HTR-8/SVneo (cell line): ENCODE data around the gene GUCY1B1.

Experiments used
- DNase-seq: peaks from one replicate; pipeline ENCODE4 v3.0.0; 2011; ENCODE audit warnings: low spot score, mixed read lengths; ENCODE audit not compliant: insufficient read length
- FAIRE-seq: peaks from 2 replicates; lab custom pipeline; 2011; peaks lifted over from hg19 to GRCh38; lab: Jason Lieb, UNC

GUCY1B1 gene

GRCh38 chr4:155853189-155853588, 94.4 kb downstream of the GUCY1B1 start:
- DNase-seq (no peak), FAIRE-seq (no peak)

- DNase-seq = no peak
- FAIRE-seq = no peak
Measured at GRCh38 chr4:155854582-155855226, 95.9 kb downstream of the GUCY1B1 start.

GRCh38 chr4:155855897-155856296, 97.1 kb downstream of the GUCY1B1 start:
- DNase-seq = no peak
- FAIRE-seq = no peak
